Measurements from ENCODE around the gene DNPH1. TPM values are rescaled to one million over a fixed set of nuclear protein-coding genes. Genes with fewer than 3 reads are reported as not detected.

DNPH1 gene
- total and polyA plus RNA-seq, 2 of the 8 experiments (the other 6 are each of a cell fraction or from before 2014, with no cell fraction given): 33.9 to 134 TPM

- H3K4me3 ChIP-seq (ENCODE audit: extremely low read depth in 1 of 4, insufficient read depth in 2 of 4, low read depth in 3 of 4, low read length in 4 of 4): peak overlapping the region in 2 of 4 experiments; percentile 19 to 54; a peak in 2 of 8 replicates
Measured at GRCh38 chr6:43268782-43269272, 39.5 kb upstream of the DNPH1 start.

More at GRCh38 chr6:43268782-43269272, 39.5 kb upstream of the DNPH1 start:
- H3K9ac ChIP-seq (replicated peaks in 1 of 4; ENCODE audit: extremely low read depth in 1 of 4, low read depth in 3 of 4, low read length in 3 of 4): no peak overlapping the region
- H3K23me2 ChIP-seq (ENCODE audit: low read depth, low read length): peaks cover 4% of the 10 kb centered on the region; the same call in 1 of the 2 replicates
- no peak overlapping the region for H3K4ac ChIP-seq (replicated peaks; ENCODE audit: insufficient read length, low read depth, low read length)
- no peak overlapping the region for H3K23ac ChIP-seq (ENCODE audit: insufficient read length)
- no peak overlapping the region for H4K91ac ChIP-seq (replicated peaks; ENCODE audit: insufficient read length, low read length)
- no peaks in the 10 kb centered on the region for H3K9me3 ChIP-seq (ENCODE audit: insufficient read depth in 2 of 2, low read depth in 1 of 2, low read length in 1 of 2)
- no peaks in the 10 kb centered on the region for H3K79me1 ChIP-seq (ENCODE audit: low read depth, low read length)
- no peak overlapping the region for H4K5ac ChIP-seq (ENCODE audit: insufficient read length, low read depth, low read length)
- FAIRE-seq (no peak), DNase-seq (ENCODE audit: low read depth in 1 of 2, low spot score in 2 of 2) (no peak)
- WGBS, 2 experiments (ENCODE audit: extremely low coverage in 1 of 2, insufficient coverage in 1 of 2, insufficient read length in 1 of 2, insufficient replicate concordance in 2 of 2, low coverage in 1 of 2, low lambda C conversion rate in 2 of 2, missing lambda C conversion rate in 1 of 2): 88% methylated on average over 10 of the region's 10 CpGs; no CpG with 5 or more reads in 1 of the 2 experiments
- H2AK5ac ChIP-seq (ENCODE audit: low read depth, low read length): peak overlapping the region; percentile 59
- POLR2A ChIA-PET (ENCODE audit: partially characterized antibody): interaction anchor here (0.6 to 2.2 kb wide), 6 partner anchors 8 to 931 kb away, joined by 3 to 5 read pairs (median 5); no protein-coding TSS in a partner anchor
- H2BK12ac ChIP-seq (ENCODE audit: low read depth, low read length): peak overlapping the region; percentile 69; the same call in 1 of the 2 replicates
- peak overlapping the region; percentile 62; the same call in 1 of the 2 replicates for H3K18ac ChIP-seq (ENCODE audit: extremely low read depth, low read length)
- peaks cover 3 to 29% (median 17%) of the 10 kb centered on the region in 4 experiments for H3K4me1 ChIP-seq (replicated peaks in 1 of 4; ENCODE audit: control insufficient read depth in 3 of 4, insufficient read depth in 4 of 4, low read length in 3 of 4)
- H2BK20ac ChIP-seq (ENCODE audit: low read length): peak overlapping the region; percentile 75; the same call in 1 of the 2 replicates
- peak overlapping the region; percentile 65 to 73; a peak in 3 of 4 replicates for H3K4me2 ChIP-seq (ENCODE audit: insufficient read depth in 1 of 2, low read depth in 2 of 2, low read length in 2 of 2)
- H4K8ac ChIP-seq (ENCODE audit: extremely low read depth, insufficient read depth, low read length): no peak overlapping the region
- H2AFZ ChIP-seq (ENCODE audit: low read length): no peak overlapping the region
- CTCF ChIA-PET (ENCODE audit: partially characterized antibody): interaction anchor here (0.6 to 9.4 kb wide), 21 partner anchors 10 to 239 kb away, joined by 3 to 78 read pairs (median 3); partner anchors contain the start of gene CRIP3
- no peaks in the 10 kb centered on the region for H4K20me1 ChIP-seq (replicated peaks in 1 of 2; ENCODE audit: control insufficient read depth in 1 of 2, insufficient read depth in 2 of 2, low read length in 2 of 2)
- H3K27me3 ChIP-seq (replicated peaks in 1 of 4; ENCODE audit: control insufficient read depth in 3 of 4, extremely low read depth in 1 of 4, insufficient read depth in 3 of 4, low read length in 3 of 4): peaks cover 2 to 42% (median 33%) of the 10 kb centered on the region in 4 experiments
- H3K14ac ChIP-seq (ENCODE audit: insufficient read length): no peak overlapping the region
- H2BK5ac ChIP-seq (ENCODE audit: low read depth, low read length): peak overlapping the region; percentile 40; the same call in 1 of the 2 replicates
- no peaks in the 10 kb centered on the region for H3K36me3 ChIP-seq (ENCODE audit: control insufficient read depth in 2 of 4, insufficient read depth in 4 of 4, low read length in 3 of 4)
- no peaks in the 10 kb centered on the region for H3K79me2 ChIP-seq (ENCODE audit: control insufficient read depth in 1 of 2, insufficient read depth in 2 of 2, low read length in 2 of 2)
- TF ChIP-seq SP1 (IDR thresholded peaks at IDR 0.05; ENCODE audit: low read depth, low read length): no peak
- no peak for TF ChIP-seq EZH2 (IDR thresholded peaks at IDR 0.05; ENCODE audit: low read depth, low read length, severe bottlenecking)
- no peak for TF ChIP-seq TAF7 (optimal IDR thresholded peaks at IDR 0.05; ENCODE audit: borderline replicate concordance, low read depth, low read length)
- TF ChIP-seq CBX8 (IDR thresholded peaks at IDR 0.05; ENCODE audit: borderline replicate concordance, low read depth, low read length): no peak
- no peak for TF ChIP-seq USF2 (IDR thresholded peaks at IDR 0.05; ENCODE audit: low read length)
- no peak overlapping the region for H3K56ac ChIP-seq (replicated peaks; ENCODE audit: insufficient read length, low read depth, low read length)
- peak overlapping the region; percentile 83 for H2BK15ac ChIP-seq (ENCODE audit: low read length)
- no peak overlapping the region for H3K27ac ChIP-seq (ENCODE audit: low read depth, low read length)
- no peak overlapping the region for H2BK120ac ChIP-seq (replicated peaks; ENCODE audit: low read depth, low read length)
